IMR-90 (cell line): ENCODE measurements around the gene FGF2. TPM values are rescaled to one million over a fixed set of nuclear protein-coding genes. Genes with fewer than 3 reads are reported as not detected.

Experiments
- ATAC-seq: fragments of 200-7000 bp; cut with Tn5 transposase; 2 replicates; pipeline ENCODE4 v1.9.1; 2020; ENCODE audit warnings: low read depth, mild to moderate bottlenecking, moderate library complexity
- BruUV-seq: library from RNA; stranded (reverse); fragments of 400-500 nt; replicated peaks from 2 replicates; lab custom pipeline; 2021; lab: Mats Ljungman, UMichigan
- CTCF ChIA-PET: fragments of 300-600 bp; formaldehyde crosslinking; extraction: SDS; loops from one replicate; lab custom pipeline; 2021; ENCODE audit warnings: antibody characterized with exemption; lab: Yijun Ruan, JAX
- POLR2A ChIA-PET: fragments of 300-600 bp; sonication (Branson Sonifier 250); formaldehyde crosslinking; loops from one replicate; lab custom pipeline; 2022; ENCODE audit warnings: antibody characterized with exemption; ENCODE audit not compliant: unreplicated experiment; lab: Charles Lee
- DNase-seq: peaks from one replicate; pipeline ENCODE4 v3.0.0; 2013
- H2AFZ ChIP-seq: replicated peaks from 2 replicates; pipeline ENCODE3; 2013; ENCODE audit warnings: low read length, mild to moderate bottlenecking; ENCODE audit not compliant: poor library complexity
- H2AK5ac ChIP-seq: 2 replicates; pipeline ENCODE4 v1.6.1; 2013; ENCODE audit warnings: low read depth, low read length, inconsistent platforms
- H2AK9ac ChIP-seq: replicated peaks from 2 replicates; pipeline ENCODE3; 2013; ENCODE audit warnings: mild to moderate bottlenecking, low read depth, low read length, moderate library complexity; ENCODE audit not compliant: poor library complexity
- H2BK120ac ChIP-seq: 2 replicates; pipeline ENCODE4 v1.6.1; 2013; ENCODE audit warnings: low read depth, low read length, inconsistent platforms
- H2BK15ac ChIP-seq: 3 replicates; pipeline ENCODE4 v1.6.1; 2013; ENCODE audit warnings: low read depth, low read length, inconsistent platforms
- H2BK20ac ChIP-seq: 2 replicates; pipeline ENCODE4 v1.6.1; 2013; ENCODE audit warnings: low read depth, mild to moderate bottlenecking, inconsistent platforms, low read length, moderate library complexity
- H2BK5ac ChIP-seq: 2 replicates; pipeline ENCODE4 v1.6.1; 2013; ENCODE audit warnings: mild to moderate bottlenecking, low read depth, low read length, inconsistent platforms; ENCODE audit not compliant: poor library complexity, severe bottlenecking
- H3K14ac ChIP-seq: replicated peaks from 2 replicates; pipeline ENCODE4 v1.6.1; 2013; ENCODE audit warnings: low read depth, low read length, inconsistent platforms
- H3K18ac ChIP-seq: 2 replicates; pipeline ENCODE4 v1.6.1; 2013; ENCODE audit warnings: low read depth, low read length, control low read depth
- H3K23ac ChIP-seq: 2 replicates; pipeline ENCODE4 v1.6.1; 2013; ENCODE audit warnings: low read depth, low read length, inconsistent platforms
- H3K27ac ChIP-seq: 2 replicates; pipeline ENCODE4 v1.5.1; 2013; ENCODE audit warnings: mild to moderate bottlenecking, control low read depth, low read length; ENCODE audit not compliant: insufficient read depth
- H3K27me3 ChIP-seq: 2 replicates; pipeline ENCODE4 v1.6.1; 2013; ENCODE audit warnings: low read length; ENCODE audit not compliant: control insufficient read depth, insufficient read depth
- H3K36me3 ChIP-seq: 2 replicates; pipeline ENCODE4 v1.6.1; 2013; ENCODE audit warnings: low read length, mixed read lengths; ENCODE audit not compliant: control insufficient read depth, insufficient read depth
- H3K4ac ChIP-seq: 2 replicates; pipeline ENCODE4 v1.6.1; 2013; ENCODE audit warnings: low read depth, low read length, inconsistent platforms
- H3K4me1 ChIP-seq: 2 replicates; pipeline ENCODE4 v1.6.1; 2013; ENCODE audit warnings: low read length, mixed read lengths; ENCODE audit not compliant: control insufficient read depth, insufficient read depth
- H3K4me2 ChIP-seq: 2 replicates; pipeline ENCODE4 v1.6.1; 2013; ENCODE audit warnings: low read depth, mild to moderate bottlenecking, control low read depth, low read length, moderate library complexity
- H3K4me3 ChIP-seq: 2 replicates; pipeline ENCODE4 v1.5.1; 2013; ENCODE audit warnings: low read depth, mild to moderate bottlenecking, control low read depth, low read length, moderate library complexity; ENCODE audit not compliant: insufficient read depth
- H3K56ac ChIP-seq: 2 replicates; pipeline ENCODE4 v1.6.1; 2013; ENCODE audit warnings: low read length, inconsistent platforms; ENCODE audit not compliant: insufficient read depth; ENCODE audit errors: extremely low read depth
- H3K79me1 ChIP-seq, 2 experiments: 2 replicates each; pipeline ENCODE4 v1.6.1; 2013; ENCODE audit warnings: low read length in 2 of 2, inconsistent platforms in 1 of 2, low read depth in 1 of 2
- H3K9ac ChIP-seq: 2 replicates; pipeline ENCODE4 v1.6.1; 2013; ENCODE audit warnings: low read depth, low read length, control low read depth
- H3K9me1 ChIP-seq: 2 replicates; pipeline ENCODE4 v1.6.1; 2013; ENCODE audit warnings: low read length, inconsistent platforms; ENCODE audit not compliant: insufficient read depth
- H3K9me3 ChIP-seq: 2 replicates; pipeline ENCODE4 v1.6.1; 2013; ENCODE audit warnings: low read length; ENCODE audit not compliant: control insufficient read depth, insufficient read depth
- H4K20me1 ChIP-seq: 2 replicates; pipeline ENCODE4 v1.6.1; 2013; ENCODE audit warnings: low read length, inconsistent platforms; ENCODE audit not compliant: insufficient read depth
- H4K5ac ChIP-seq: 2 replicates; pipeline ENCODE4 v1.6.1; 2013; ENCODE audit warnings: mild to moderate bottlenecking, low read depth, low read length, control low read depth
- H4K8ac ChIP-seq, 2 experiments: 2 replicates each; pipeline ENCODE4 v1.6.1; 2013; ENCODE audit warnings: low read depth in 2 of 2, low read length in 2 of 2, control low read depth in 1 of 2, inconsistent platforms in 1 of 2
- H4K91ac ChIP-seq: 2 replicates; pipeline ENCODE4 v1.6.1; 2013; ENCODE audit warnings: low read depth, low read length, inconsistent platforms; ENCODE audit not compliant: insufficient read depth
- FOS ChIP-seq: fragments of 150-350 bp; IDR thresholded peaks from 2 replicates; pipeline ENCODE4 v1.6.1; 2016; ENCODE audit warnings: low read depth, low read length
- MAFK ChIP-seq: IDR thresholded peaks from 2 replicates; pipeline ENCODE4 v1.6.1; 2012; ENCODE audit warnings: low read depth, low read length, improper control_type of control experiment
- MAZ ChIP-seq: IDR thresholded peaks from 2 replicates; pipeline ENCODE4 v1.6.1; 2012; ENCODE audit warnings: low read depth, mild to moderate bottlenecking, low read length, improper control_type of control experiment, moderate library complexity, borderline replicate concordance
- MXI1 ChIP-seq: IDR thresholded peaks from 2 replicates; pipeline ENCODE4 v1.6.1; 2012; ENCODE audit warnings: low read depth, mild to moderate bottlenecking, low read length, moderate library complexity, borderline replicate concordance
- RAD21 ChIP-seq: IDR thresholded peaks from 2 replicates; pipeline ENCODE4 v1.6.1; 2012; ENCODE audit warnings: low read length, improper control_type of control experiment
- WGBS, 2 experiments: methylation state at CpG; one replicate each; pipeline versions ENCODE4 v1.1.5 to v1.1.7; 2013; ENCODE audit warnings: missing lambda C conversion rate in 2 of 2; ENCODE audit not compliant: insufficient read length in 1 of 2; ENCODE audit errors: extremely low coverage in 2 of 2; 5-methylcytosine and 5-hydroxymethylcytosine counted together
- dilution Hi-C: fragments of 300-500 bp; cut with HindIII; formaldehyde crosslinking; loops from one replicate; pipeline ENCODE4 v1.14.3; 2018; ENCODE audit warnings: low sequenced_read_pairs; ENCODE audit not compliant: unreplicated experiment
- in situ Hi-C: fragments of 300-500 bp; cut with MboI; formaldehyde crosslinking; loops from 3 replicates; pipeline ENCODE4 v1.14.3; 2019; ENCODE audit warnings: low sequenced_read_pairs, inconsistent platforms, mixed read lengths
- intact Hi-C: fragments of 100-400 bp; cut with micrococcal nuclease; formaldehyde crosslinking; loops from 2 replicates; pipeline ENCODE4 v1.10.0; 2022
- polyA plus RNA-seq, 3 experiments: library from polyadenylated mRNA; depleted of rRNA; stranded (reverse); fragments of >200 nt; gene quantifications; 2 replicates each; pipeline ENCODE4 v1.2.3, GENCODE V29; 2012; ENCODE audit warnings: low replicate concordance in 1 of 3
- total RNA-seq: library from RNA; depleted of rRNA; stranded (reverse); fragments of >200 nt; gene quantifications from 2 replicates; pipeline ENCODE4 v1.2.3, GENCODE V29; 2012
- TF ChIP-seq, protein P1 (sequence below): fragments of 150-350 bp; IDR thresholded peaks from 2 replicates; pipeline ENCODE4 v1.6.1; 2017; ENCODE audit warnings: mild to moderate bottlenecking, antibody characterized with exemption, low read length, low read depth

The FGF2 gene
- total and polyA plus RNA-seq, 2 of the 4 experiments (the other 2 are of a cell fraction) = 12.9 to 27.1 TPM

DNA sequence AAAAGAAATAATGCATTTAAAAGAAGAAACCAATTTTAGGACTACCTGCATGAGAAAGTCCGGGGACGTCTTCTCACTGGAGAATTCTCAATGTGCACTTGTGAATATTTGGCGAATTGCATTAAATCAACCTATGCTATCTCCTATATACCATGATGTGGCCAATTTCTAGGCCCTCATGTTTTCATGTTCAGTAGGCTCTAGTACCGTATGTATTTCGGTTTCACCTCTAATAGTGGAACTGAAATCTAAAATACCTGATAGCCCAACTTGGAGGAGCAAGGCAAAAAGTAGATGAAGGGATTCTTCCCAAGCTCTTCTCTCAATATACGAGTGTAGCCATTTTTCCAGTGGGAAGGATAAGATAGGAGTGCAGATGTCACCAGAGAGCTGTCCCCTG is 11.4 kb upstream of the FGF2 start:
- Histone ChIP-seq H3K9ac (no peak overlapping the region), H3K9me3 (no peaks in the 10 kb centered on the region), H3K56ac (no peak overlapping the region), H3K9me1 (no peaks in the 10 kb centered on the region), H3K4me2 (no peak overlapping the region), H2AK9ac (no peak overlapping the region), H3K4ac (no peak overlapping the region), H3K4me1 (peaks cover 2% of the 10 kb centered on the region), H3K79me1 (0 out of 4 replicates have a peak, but pooled peaks cover 0 to 2% of the 10 kb centered on the region in 2 experiments), H2BK120ac (no peak overlapping the region), H3K23ac (no peak overlapping the region), H2AK5ac (no peak overlapping the region), H3K27me3 (no peaks in the 10 kb centered on the region), H4K8ac (no peak overlapping the region), H2AFZ (no peak overlapping the region), H4K91ac (no peak overlapping the region), H2BK20ac (no peak overlapping the region), H3K4me3 (no peak overlapping the region), H3K36me3 (no peaks in the 10 kb centered on the region), H3K18ac (no peak overlapping the region), H3K27ac (no peak overlapping the region), H4K20me1 (no peaks in the 10 kb centered on the region), H2BK15ac (no peak overlapping the region), H4K5ac (no peak overlapping the region), H3K14ac (no peak overlapping the region), H2BK5ac (no peak overlapping the region)
- ChIA-PET POLR2A (no interaction called here), CTCF (no interaction called here)
- no TSS peak for BruUV-seq
- dilution Hi-C loops (no loop called here), intact Hi-C loops (no loop called here), in situ Hi-C loops (no loop called here)
- 90% methylated on average over 2 of the region's 6 CpGs; no CpG with 5 or more reads in 1 of the 2 experiments for WGBS, 2 experiments
- TF ChIP-seq RAD21 (no peak), MAZ (no peak), MAFK (no peak), FOS (no peak), MXI1 (no peak)
- TF ChIP-seq, protein P1, sequence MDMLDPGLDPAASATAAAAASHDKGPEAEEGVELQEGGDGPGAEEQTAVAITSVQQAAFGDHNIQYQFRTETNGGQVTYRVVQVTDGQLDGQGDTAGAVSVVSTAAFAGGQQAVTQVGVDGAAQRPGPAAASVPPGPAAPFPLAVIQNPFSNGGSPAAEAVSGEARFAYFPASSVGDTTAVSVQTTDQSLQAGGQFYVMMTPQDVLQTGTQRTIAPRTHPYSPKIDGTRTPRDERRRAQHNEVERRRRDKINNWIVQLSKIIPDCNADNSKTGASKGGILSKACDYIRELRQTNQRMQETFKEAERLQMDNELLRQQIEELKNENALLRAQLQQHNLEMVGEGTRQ = no peak
- ATAC-seq (no peak), DNase-seq (no peak)
